KMS-11 (cell line): ENCODE results near the gene APOBEC4.

Experiments used
- H2AFZ ChIP-seq: fragments of 200-600 bp; sonication (generic); 2 replicates; pipeline ENCODE4 v1.6.1; 2016; ENCODE audit warnings: antibody characterized with exemption, mixed run types, low read depth
- H3K27ac ChIP-seq: fragments of 200-600 bp; sonication (generic); 2 replicates; pipeline ENCODE4 v1.6.1; 2016; ENCODE audit warnings: mild to moderate bottlenecking, mixed run types
- H3K27me3 ChIP-seq: fragments of 200-600 bp; sonication (generic); 2 replicates; pipeline ENCODE4 v1.6.1; 2017; ENCODE audit warnings: mild to moderate bottlenecking, low read depth, mixed run types, moderate library complexity; ENCODE audit not compliant: insufficient read depth
- H3K36me3 ChIP-seq: fragments of 200-600 bp; sonication (generic); 2 replicates; pipeline ENCODE4 v1.6.1; 2017; ENCODE audit warnings: mild to moderate bottlenecking, mixed run types; ENCODE audit not compliant: insufficient read depth
- H3K4me1 ChIP-seq: fragments of 200-600 bp; sonication (generic); 2 replicates; pipeline ENCODE4 v1.6.1; 2016; ENCODE audit warnings: mild to moderate bottlenecking, low read depth, mixed run types; ENCODE audit not compliant: poor library complexity, severe bottlenecking
- H3K4me2 ChIP-seq: fragments of 200-600 bp; sonication (generic); 2 replicates; pipeline ENCODE4 v1.7.0; 2016; ENCODE audit warnings: mild to moderate bottlenecking, mixed run types
- H3K4me3 ChIP-seq: fragments of 200-600 bp; sonication (generic); IDR thresholded peaks from 2 replicates; pipeline ENCODE4 v1.6.1; 2017; ENCODE audit warnings: low read depth, low read length, mixed read lengths; ENCODE audit not compliant: insufficient read depth
- H3K79me2 ChIP-seq: fragments of 200-600 bp; sonication (generic); 2 replicates; pipeline ENCODE4 v1.6.1; 2016; ENCODE audit warnings: low read depth, mixed run types; ENCODE audit not compliant: insufficient read depth
- H3K9ac ChIP-seq: fragments of 200-600 bp; sonication (generic); 2 replicates; pipeline ENCODE4 v1.6.1; 2016; ENCODE audit warnings: mild to moderate bottlenecking, mixed run types
- H4K20me1 ChIP-seq: fragments of 200-600 bp; sonication (generic); 2 replicates; pipeline ENCODE4 v1.6.1; 2016; ENCODE audit warnings: mild to moderate bottlenecking, mixed run types; ENCODE audit not compliant: insufficient read depth
- CTCF ChIP-seq: fragments of 200-600 bp; sonication (generic); conservative IDR thresholded peaks from 2 replicates; pipeline ENCODE4 v1.6.1; 2017; ENCODE audit warnings: low read depth, mild to moderate bottlenecking, antibody characterized with exemption, low read length, moderate library complexity, mixed read lengths

Gene APOBEC4

GRCh38 chr1:183654706-183655105 lies 1.6 kb upstream of the APOBEC4 start:
- no peak for TF ChIP-seq CTCF
- Histone ChIP-seq H3K4me1 (peaks cover 54% of the 10 kb centered on the region), H3K4me3 (no peak overlapping the region), H3K27me3 (no peaks in the 10 kb centered on the region), H3K27ac (no peak overlapping the region), H3K4me2 (no peak overlapping the region), H2AFZ (peak overlapping the region; percentile 1; the same call in 1 of the 2 replicates), H3K9ac (no peak overlapping the region), H4K20me1 (no peaks in the 10 kb centered on the region), H3K36me3 (no peaks in the 10 kb centered on the region), H3K79me2 (no peaks in the 10 kb centered on the region)

- peak overlapping the region; percentile 46 for H3K4me2 ChIP-seq
These were observed 848 bp upstream of the APOBEC4 start for GRCh38 chr1:183653876-183654451.

GRCh38 chr1:183653462-183653794 lies 312 bp upstream of the APOBEC4 start:
- Histone ChIP-seq H2AFZ (peak overlapping the region; percentile 16; the same call in 1 of the 2 replicates), H3K79me2 (no peaks in the 10 kb centered on the region), H3K4me3 (no peak overlapping the region), H3K27ac (no peak overlapping the region), H3K36me3 (no peaks in the 10 kb centered on the region), H3K9ac (no peak overlapping the region), H3K4me1 (peaks cover 54% of the 10 kb centered on the region), H3K4me2 (peak overlapping the region; percentile 46), H3K27me3 (no peaks in the 10 kb centered on the region), H4K20me1 (no peaks in the 10 kb centered on the region)
- no peak for TF ChIP-seq CTCF

More at GRCh38 chr1:183653876-183654451, 848 bp upstream of the APOBEC4 start:
- Histone ChIP-seq H4K20me1 (no peaks in the 10 kb centered on the region), H2AFZ (peak overlapping the region; percentile 16; the same call in 1 of the 2 replicates), H3K79me2 (no peaks in the 10 kb centered on the region), H3K27ac (no peak overlapping the region), H3K27me3 (no peaks in the 10 kb centered on the region), H3K9ac (no peak overlapping the region), H3K4me1 (peaks cover 54% of the 10 kb centered on the region), H3K4me3 (no peak overlapping the region), H3K36me3 (no peaks in the 10 kb centered on the region)
- no peak for TF ChIP-seq CTCF

- no peak overlapping the region for H3K27ac ChIP-seq
- no peaks in the 10 kb centered on the region for H3K27me3 ChIP-seq
- peaks cover 54% of the 10 kb centered on the region for H3K4me1 ChIP-seq
- no peaks in the 10 kb centered on the region for H3K79me2 ChIP-seq
- H2AFZ ChIP-seq = no peak overlapping the region
- H4K20me1 ChIP-seq = no peaks in the 10 kb centered on the region
- H3K36me3 ChIP-seq = no peaks in the 10 kb centered on the region
- no peak overlapping the region for H3K4me3 ChIP-seq
- TF ChIP-seq CTCF = no peak
- H3K9ac ChIP-seq = no peak overlapping the region
- no peak overlapping the region for H3K4me2 ChIP-seq
These were observed 1.0 kb downstream of the APOBEC4 start for GRCh38 chr1:183652107-183652506.
